Activated CD8-positive, alpha-beta memory T cell treated with anti-CD3 and anti-CD28 coated beads, Interleukin-2, amount 10 ng/mL, durations not matched to agents 7 days and 5 days (primary cell): ENCODE results near the gene PRXL2A. TPM values are rescaled to one million over a fixed set of nuclear protein-coding genes. Genes with fewer than 3 reads are reported as not detected.
A peak's percentile ranks its signal among the peaks of the same experiment; 100 is the strongest.

ENCODE experiments used
- ATAC-seq: fragments of 150-1000 bp; cut with Tn5 transposase; one replicate; pipeline ENCODE4 v1.10.0; 2021; ENCODE audit warnings: moderate library complexity
- CTCF ChIA-PET: fragments of 350-600 bp; sonication (Branson Sonifier 250); formaldehyde crosslinking; loops from one replicate; lab custom pipeline; 2021; ENCODE audit warnings: antibody characterized with exemption; lab: Charles Lee
- DNase-seq: peaks from one replicate; pipeline ENCODE4 v3.0.0-alpha.2; 2020
- H3K27ac Mint-ChIP-seq: one replicate; pipeline ENCODE4 v1.8.0; 2021; ENCODE audit warnings: mild to moderate bottlenecking, mixed read lengths
- H3K27me3 Mint-ChIP-seq: one replicate; pipeline ENCODE4 v1.8.0; 2021; ENCODE audit warnings: mixed read lengths
- H3K36me3 Mint-ChIP-seq: one replicate; pipeline ENCODE4 v1.8.0; 2021; ENCODE audit warnings: mild to moderate bottlenecking, mixed read lengths
- H3K4me1 Mint-ChIP-seq: one replicate; pipeline ENCODE4 v1.8.0; 2021; ENCODE audit warnings: mixed read lengths
- H3K4me3 Mint-ChIP-seq: one replicate; pipeline ENCODE4 v1.8.0; 2021; ENCODE audit warnings: mild to moderate bottlenecking, moderate library complexity, mixed read lengths
- H3K9me3 Mint-ChIP-seq: one replicate; pipeline ENCODE4 v1.8.0; 2022; ENCODE audit warnings: low read depth, mixed read lengths
- total RNA-seq, 2 experiments: library from RNA; stranded (reverse); gene quantifications; one replicate each; pipeline ENCODE4 v1.2.3, GENCODE V29; 2021

The PRXL2A gene
- total RNA-seq, 2 experiments from 2014 or later: 8.1 to 12.2 TPM

DNA sequence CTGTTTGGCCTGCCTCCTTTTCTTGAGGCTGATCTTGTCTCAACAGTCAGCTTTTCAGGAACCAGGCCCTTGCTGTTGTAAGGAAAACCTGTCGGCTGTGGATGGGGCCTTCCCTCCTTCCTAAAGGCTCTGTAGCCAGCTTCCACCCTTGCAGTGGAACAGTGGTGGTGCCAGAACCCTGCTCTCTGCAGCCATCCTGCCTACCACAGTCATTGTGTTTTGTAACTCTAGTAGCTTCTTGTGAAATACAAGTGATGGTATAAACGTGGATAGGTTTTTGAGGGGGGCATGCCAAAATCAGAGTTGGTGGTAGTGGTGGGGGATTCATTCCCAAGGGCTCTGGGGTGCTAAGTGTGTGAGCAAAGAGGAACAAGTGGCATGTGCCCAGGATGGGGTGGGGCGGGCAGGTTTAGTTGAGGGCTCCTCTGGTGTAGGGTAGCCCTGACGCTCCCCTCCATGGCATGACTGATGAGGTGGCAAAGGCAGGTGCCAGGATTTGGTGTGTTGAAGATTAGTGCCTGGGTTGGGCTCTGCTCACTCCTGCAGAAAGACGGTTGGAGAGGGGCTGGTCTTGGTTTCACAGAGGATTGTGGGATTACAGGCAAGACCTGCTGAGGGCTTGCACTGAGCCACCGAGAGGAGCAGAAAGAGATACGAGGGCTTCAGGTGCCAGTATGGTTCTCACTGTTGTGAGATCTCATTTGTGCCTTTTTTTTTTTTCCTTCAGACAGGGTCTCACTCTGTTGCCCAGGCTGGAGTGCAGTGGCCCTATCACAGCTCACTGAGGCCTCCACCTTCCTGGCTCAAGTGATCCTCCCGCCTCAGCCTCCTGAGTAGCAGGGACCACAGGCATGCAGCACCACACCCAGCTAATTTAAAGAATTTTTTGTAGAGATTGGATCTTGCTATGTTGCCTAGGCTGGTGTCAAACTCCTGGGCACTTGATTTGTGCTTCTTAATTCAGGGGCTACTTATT lies 53.1 kb downstream of the PRXL2A start:
- H3K36me3 Mint-ChIP-seq: peaks cover 24% of the 10 kb centered on the region
- peak overlapping the region; percentile 94 for H3K27ac Mint-ChIP-seq

GRCh38 chr10:80462299-80462980 lies 54.1 kb downstream of the PRXL2A start:
- H3K36me3 Mint-ChIP-seq: peaks cover 20% of the 10 kb centered on the region
- peak overlapping the region; percentile 33 for H3K4me3 Mint-ChIP-seq
- peak overlapping the region; percentile 78 for H3K27ac Mint-ChIP-seq
- peaks cover 98% of the 10 kb centered on the region for H3K4me1 Mint-ChIP-seq
- ATAC-seq (no peak), DNase-seq (no peak)
- no peaks in the 10 kb centered on the region for H3K9me3 Mint-ChIP-seq
- no peaks in the 10 kb centered on the region for H3K27me3 Mint-ChIP-seq
- CTCF ChIA-PET: interaction anchor here (0.9 to 22.0 kb wide), 5 partner anchors 9 to 74 kb away, joined by 3 to 378 read pairs (median 65); no protein-coding TSS in a partner anchor

More for the DNA sequence above, 53.1 kb downstream of the PRXL2A start:
- no peak for ATAC-seq
- Mint-ChIP-seq H3K4me1 (peaks cover 98% of the 10 kb centered on the region), H3K9me3 (no peaks in the 10 kb centered on the region), H3K27me3 (no peaks in the 10 kb centered on the region), H3K4me3 (peak overlapping the region; percentile 92)
- DNase-seq: peak; percentile 41
- CTCF ChIA-PET: interaction anchor here (1.4 to 22.0 kb wide), 6 partner anchors 7 to 69 kb away, joined by 3 to 378 read pairs (median 68); no protein-coding TSS in a partner anchor

DNA sequence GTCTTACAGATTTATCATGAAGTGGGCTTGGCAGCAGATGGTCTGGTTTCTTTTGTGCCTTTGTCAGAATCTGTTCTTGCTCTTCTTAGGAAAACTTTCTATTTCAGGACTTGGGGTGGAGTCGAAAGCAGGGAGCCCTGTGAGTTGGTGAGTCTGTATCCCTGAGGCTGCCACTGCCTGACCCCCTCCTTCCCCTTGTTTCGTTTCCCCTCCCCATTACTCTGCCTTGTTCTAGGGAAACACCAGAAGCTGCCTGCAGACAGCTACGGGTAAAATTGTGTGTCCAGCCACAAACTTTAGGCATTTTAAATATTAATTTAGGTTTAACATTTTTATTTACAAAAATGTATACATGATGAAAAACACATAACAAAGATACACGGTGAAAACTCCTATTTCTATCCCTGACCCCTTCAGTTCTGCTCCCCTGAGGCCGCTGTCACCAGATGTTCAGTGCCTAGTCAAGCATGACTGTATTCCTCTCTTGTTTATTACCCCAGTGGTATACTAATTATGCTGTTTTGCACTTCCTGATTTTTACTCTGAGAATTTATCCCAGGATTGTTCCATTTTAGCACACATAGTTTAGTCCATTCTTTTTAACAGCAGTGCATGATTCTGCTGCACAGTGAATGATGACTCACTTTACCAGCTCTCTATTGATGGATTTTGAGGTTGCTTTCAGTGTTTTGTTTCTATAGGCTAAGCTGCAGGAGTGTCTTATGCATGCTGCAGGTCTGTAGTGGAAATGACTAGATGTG lies 54.8 kb downstream of the PRXL2A start:
- ATAC-seq (peak; percentile 31), DNase-seq (peak; percentile 45)
- H3K36me3 Mint-ChIP-seq: peaks cover 16% of the 10 kb centered on the region
- H3K4me1 Mint-ChIP-seq: peaks cover 98% of the 10 kb centered on the region
- H3K27ac Mint-ChIP-seq: peak overlapping the region; percentile 84
- H3K27me3 Mint-ChIP-seq: no peaks in the 10 kb centered on the region
- CTCF ChIA-PET: interaction anchor here (0.6 to 22.0 kb wide), 8 partner anchors 5 to 73 kb away, joined by 3 to 378 read pairs (median 36); no protein-coding TSS in a partner anchor
- H3K9me3 Mint-ChIP-seq: no peaks in the 10 kb centered on the region
- H3K4me3 Mint-ChIP-seq: peak overlapping the region; percentile 67

DNA sequence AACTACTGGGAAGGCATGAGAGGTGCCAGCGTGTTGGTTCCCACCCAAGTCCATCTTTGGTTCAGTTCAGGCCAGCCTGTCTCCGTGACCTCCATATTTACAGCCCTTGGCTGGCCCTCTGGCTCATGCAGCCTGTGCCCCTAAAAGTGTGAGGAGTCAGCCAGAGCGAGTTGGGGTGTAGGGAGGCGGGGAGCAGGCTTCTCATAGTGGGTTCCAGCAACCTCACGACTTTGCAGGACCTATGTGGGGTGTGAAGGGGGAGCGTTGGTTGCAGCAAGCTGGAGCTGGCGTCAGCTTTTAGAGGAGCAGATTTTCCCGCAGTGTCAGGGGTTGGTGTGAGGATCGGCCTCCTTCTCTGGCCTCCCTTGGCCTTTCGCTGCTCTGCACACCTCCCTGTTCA lies 55.5 kb downstream of the PRXL2A start:
- ATAC-seq: peak; percentile 1
- Mint-ChIP-seq H3K4me1 (peaks cover 98% of the 10 kb centered on the region), H3K27me3 (no peaks in the 10 kb centered on the region), H3K27ac (peak overlapping the region; percentile 84), H3K4me3 (peak overlapping the region; percentile 67), H3K9me3 (no peaks in the 10 kb centered on the region), H3K36me3 (peaks cover 22% of the 10 kb centered on the region)
- CTCF ChIA-PET: interaction anchor here (0.6 to 22.0 kb wide), 8 partner anchors 6 to 38 kb away, joined by 3 to 378 read pairs (median 36); no protein-coding TSS in a partner anchor
- DNase-seq: peak; percentile 52

GRCh38 chr10:80464557-80465450 lies 56.5 kb downstream of the PRXL2A start:
- CTCF ChIA-PET: interaction anchor here (0.6 to 22.0 kb wide), 9 partner anchors 7 to 48 kb away, joined by 3 to 378 read pairs (median 16); no protein-coding TSS in a partner anchor
- no peak for ATAC-seq
- Mint-ChIP-seq H3K27ac (peak overlapping the region; percentile 84), H3K4me3 (peak overlapping the region; percentile 67), H3K36me3 (peaks cover 26% of the 10 kb centered on the region), H3K9me3 (no peaks in the 10 kb centered on the region), H3K4me1 (peaks cover 98% of the 10 kb centered on the region), H3K27me3 (no peaks in the 10 kb centered on the region)
- peak; percentile 44 for DNase-seq

DNA sequence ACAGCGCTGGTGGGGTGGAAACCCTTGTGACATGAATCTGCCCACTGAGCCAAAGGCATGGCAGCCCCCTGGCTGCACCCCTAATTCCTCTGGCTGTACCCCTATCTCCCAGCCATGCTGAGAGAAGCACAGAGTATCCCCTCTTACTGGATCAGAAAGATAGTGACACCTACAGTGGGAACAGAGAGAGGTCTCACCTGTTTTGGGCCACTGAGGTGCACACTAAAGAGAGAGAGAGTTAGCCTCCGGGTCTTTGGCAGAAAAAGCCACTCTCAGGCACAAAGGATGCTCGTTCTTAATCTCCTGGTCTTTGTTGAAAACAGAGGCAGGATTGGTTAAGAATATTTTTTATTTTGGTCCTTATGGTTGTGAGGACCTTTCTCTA lies 57.1 kb downstream of the PRXL2A start:
- peaks cover 29% of the 10 kb centered on the region for H3K36me3 Mint-ChIP-seq
- no peaks in the 10 kb centered on the region for H3K9me3 Mint-ChIP-seq
- peak overlapping the region; percentile 84 for H3K27ac Mint-ChIP-seq
- DNase-seq (no peak), ATAC-seq (no peak)
- CTCF ChIA-PET: interaction anchor here (1.7 to 22.0 kb wide), 5 partner anchors 7 to 47 kb away, joined by 6 to 378 read pairs (median 16); no protein-coding TSS in a partner anchor
- H3K4me1 Mint-ChIP-seq: peaks cover 97% of the 10 kb centered on the region
- no peaks in the 10 kb centered on the region for H3K27me3 Mint-ChIP-seq
- H3K4me3 Mint-ChIP-seq: peak overlapping the region; percentile 67

DNA sequence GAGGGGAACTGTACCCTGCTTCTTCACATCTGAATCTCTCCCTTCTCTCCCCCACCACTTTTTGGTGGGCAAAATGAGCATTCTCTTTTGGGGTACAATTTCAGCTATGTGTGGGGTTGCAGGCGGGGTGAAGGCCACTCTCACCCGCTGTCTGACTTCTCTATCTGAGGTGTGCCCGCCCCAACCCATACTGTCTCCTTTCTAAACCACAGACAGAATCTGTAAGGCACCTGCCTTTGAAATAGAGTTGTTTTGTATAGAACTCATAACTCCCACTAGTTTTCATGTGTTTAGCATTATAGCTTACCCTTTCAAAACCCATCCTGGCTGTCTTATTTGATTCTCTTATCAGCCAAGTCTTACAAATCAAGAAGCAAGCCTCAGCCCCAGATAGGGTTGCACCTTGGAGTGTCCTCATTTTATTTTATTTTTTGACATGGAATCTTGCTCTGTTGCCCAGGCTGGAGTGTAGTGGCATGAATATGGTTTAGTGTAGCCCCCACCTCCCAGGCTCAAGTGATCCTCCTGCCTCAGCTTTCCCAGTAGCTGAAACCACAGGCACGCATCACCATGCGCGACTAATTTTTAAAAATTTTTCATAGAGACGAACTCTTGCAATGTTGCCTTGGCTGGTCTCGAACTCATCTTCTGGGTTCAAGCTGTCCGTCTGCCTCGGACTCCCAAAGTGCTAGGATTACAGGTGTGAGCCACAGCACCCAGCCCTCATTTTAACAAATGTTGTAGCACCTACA lies 57.7 kb downstream of the PRXL2A start:
- Mint-ChIP-seq H3K27ac (peak overlapping the region; percentile 84), H3K4me3 (peak overlapping the region; percentile 67), H3K4me1 (peaks cover 97% of the 10 kb centered on the region), H3K27me3 (no peaks in the 10 kb centered on the region), H3K36me3 (peaks cover 26% of the 10 kb centered on the region), H3K9me3 (no peaks in the 10 kb centered on the region)
- DNase-seq (peak; percentile 63), ATAC-seq (peak; percentile 37)
- CTCF ChIA-PET: interaction anchor here (1.7 to 22.0 kb wide), 6 partner anchors 8 to 47 kb away, joined by 6 to 378 read pairs (median 14); no protein-coding TSS in a partner anchor

- Mint-ChIP-seq H3K27me3 (no peaks in the 10 kb centered on the region), H3K4me3 (peak overlapping the region; percentile 67), H3K36me3 (peaks cover 31% of the 10 kb centered on the region), H3K27ac (peak overlapping the region; percentile 84), H3K4me1 (peaks cover 97% of the 10 kb centered on the region), H3K9me3 (no peaks in the 10 kb centered on the region)
- DNase-seq: no peak
- CTCF ChIA-PET: interaction anchor here (1.0 to 22.0 kb wide), 8 partner anchors 9 to 49 kb away, joined by 3 to 378 read pairs (median 9); no protein-coding TSS in a partner anchor
- ATAC-seq: no peak
Measured at GRCh38 chr10:80466724-80467326, 58.5 kb downstream of the PRXL2A start.

- Mint-ChIP-seq H3K4me1 (peaks cover 97% of the 10 kb centered on the region), H3K9me3 (no peaks in the 10 kb centered on the region), H3K4me3 (peak overlapping the region; percentile 66), H3K27me3 (no peaks in the 10 kb centered on the region), H3K27ac (peak overlapping the region; percentile 84), H3K36me3 (peaks cover 34% of the 10 kb centered on the region)
- DNase-seq (peak; percentile 79), ATAC-seq (peak; percentile 40)
- CTCF ChIA-PET: interaction anchor here (1.0 to 22.0 kb wide), 7 partner anchors 10 to 48 kb away, joined by 3 to 378 read pairs (median 8); no protein-coding TSS in a partner anchor
Measured at GRCh38 chr10:80468002-80468401, 59.7 kb downstream of the PRXL2A start.

DNA sequence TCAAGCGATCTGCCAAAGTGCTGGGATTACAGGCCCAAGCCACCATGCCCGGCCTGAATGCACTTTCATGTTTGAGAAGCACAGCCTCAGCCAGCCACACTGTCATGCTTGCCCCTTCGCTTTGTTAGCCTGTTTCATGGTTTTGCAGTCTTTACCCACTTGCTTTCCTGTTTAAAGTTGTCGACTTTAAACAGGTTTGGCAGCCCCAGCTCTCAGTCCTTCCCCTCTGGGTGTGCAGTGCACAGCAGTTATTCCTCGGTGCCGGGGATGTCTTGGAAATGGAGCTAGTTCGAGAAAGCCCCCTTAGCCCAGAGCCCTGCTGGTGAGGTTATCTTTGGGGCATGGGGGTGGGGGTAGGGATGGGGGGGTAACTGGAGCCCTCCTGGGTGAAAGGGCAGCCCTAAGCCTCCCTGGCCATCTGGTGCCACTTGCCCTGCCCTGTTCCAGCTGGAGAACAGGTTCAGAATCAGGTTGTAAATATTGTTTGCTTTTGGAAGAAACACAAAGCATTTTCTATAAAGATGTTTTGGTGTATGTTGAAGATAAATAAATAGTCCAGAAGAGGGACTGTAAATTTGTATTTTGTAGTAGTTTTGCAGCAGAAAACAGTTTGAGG lies 60.6 kb downstream of the PRXL2A start:
- ATAC-seq: peak; percentile 4
- Mint-ChIP-seq H3K27me3 (no peaks in the 10 kb centered on the region), H3K4me3 (peak overlapping the region; percentile 66), H3K9me3 (no peaks in the 10 kb centered on the region), H3K4me1 (peaks cover 98% of the 10 kb centered on the region), H3K36me3 (peaks cover 36% of the 10 kb centered on the region), H3K27ac (peak overlapping the region; percentile 84)
- no peak for DNase-seq
- CTCF ChIA-PET: interaction anchor here (1.3 to 22.0 kb wide), 5 partner anchors 11 to 33 kb away, joined by 4 to 378 read pairs (median 11); no protein-coding TSS in a partner anchor
